Measurements from ENCODE around the gene FAM78A. TPM values are rescaled to one million over a fixed set of nuclear protein-coding genes. Genes with fewer than 3 reads are reported as not detected.

Gene FAM78A
- total and polyA plus RNA-seq, 7 donors: 4.3 to 17.6 (median 11.5) TPM

GRCh38 chr9:131284856-131285255, 8.5 kb upstream of the FAM78A start:
- intact Hi-C loops (cut with DNase I): no loop called here
- DNase-seq: no peak
- Histone ChIP-seq H3K27me3 (ENCODE audit: insufficient read depth in 3 of 3, low read length in 2 of 3) (no peaks in the 10 kb centered on the region), H3K36me3 (ENCODE audit: insufficient read depth in 1 of 2, low read depth in 1 of 2) (no peaks in the 10 kb centered on the region), H3K4me3 (no peak overlapping the region), H3K9me3 (no peaks in the 10 kb centered on the region), H3K27ac (peak overlapping the region; percentile 87), H3K4me1 (peaks cover 36% of the 10 kb centered on the region)
- 86 to 93% (median 87%) methylated on average over 6 of the region's 6 CpGs for WGBS, 3 donors
- ATAC-seq: no peak
- TF ChIP-seq CTCF (IDR thresholded peaks at IDR 0.05): no peak

DNA sequence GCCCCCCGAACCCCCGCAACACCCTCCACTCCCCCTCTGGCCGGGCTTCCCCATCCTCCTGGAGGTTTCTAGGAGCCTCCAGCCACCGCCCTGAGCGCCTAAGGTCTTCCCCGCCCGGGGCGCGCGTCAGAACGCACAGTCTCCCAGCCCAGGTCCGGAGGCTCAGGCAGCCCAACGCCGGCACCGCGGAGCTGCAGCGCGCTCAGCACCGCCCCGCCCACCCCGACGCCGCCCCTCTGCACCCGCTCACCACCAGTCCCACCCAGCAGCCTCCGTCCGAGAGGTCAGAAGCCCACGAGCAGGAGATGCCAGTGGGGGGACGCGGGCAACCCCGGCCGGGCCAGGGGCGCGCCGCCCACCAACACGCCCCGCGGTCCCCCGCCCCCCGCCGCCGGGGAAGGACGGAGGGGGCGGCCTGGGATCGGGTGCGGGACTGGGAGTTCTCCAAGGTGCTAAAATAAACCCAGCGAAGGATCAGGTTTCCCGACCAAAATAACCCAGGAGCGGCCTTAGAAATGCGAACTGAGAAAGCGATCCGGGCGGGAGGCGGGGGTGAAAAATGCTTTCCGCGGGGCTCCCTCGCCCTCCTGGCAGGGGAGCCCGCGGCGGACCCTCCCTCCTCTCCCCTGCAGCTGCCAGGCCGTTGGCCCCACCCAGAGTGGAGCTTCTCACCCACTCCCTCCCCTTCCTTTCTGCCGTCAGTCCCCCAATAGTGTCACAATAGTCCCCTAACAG, 6.5 kb upstream of the FAM78A start:
- intact Hi-C loops (cut with DNase I): no loop called here
- ATAC-seq (peak; percentile 72 to 81 (median 76)), DNase-seq (peak; percentile 59 to 85)
- Histone ChIP-seq H3K9me3 (no peaks in the 10 kb centered on the region), H3K4me3 (peak overlapping the region; percentile 62), H3K36me3 (ENCODE audit: insufficient read depth in 1 of 2, low read depth in 1 of 2) (no peaks in the 10 kb centered on the region), H3K4me1 (peaks cover 28% of the 10 kb centered on the region), H3K27ac (peak overlapping the region; percentile 87), H3K27me3 (ENCODE audit: insufficient read depth in 3 of 3, low read length in 2 of 3) (no peaks in the 10 kb centered on the region)
- 0 to 2% (median 2%) methylated on average over 42 to 61 of the region's 61 CpGs for WGBS, 3 donors
- no peak for TF ChIP-seq CTCF (IDR thresholded peaks at IDR 0.05)

DNA sequence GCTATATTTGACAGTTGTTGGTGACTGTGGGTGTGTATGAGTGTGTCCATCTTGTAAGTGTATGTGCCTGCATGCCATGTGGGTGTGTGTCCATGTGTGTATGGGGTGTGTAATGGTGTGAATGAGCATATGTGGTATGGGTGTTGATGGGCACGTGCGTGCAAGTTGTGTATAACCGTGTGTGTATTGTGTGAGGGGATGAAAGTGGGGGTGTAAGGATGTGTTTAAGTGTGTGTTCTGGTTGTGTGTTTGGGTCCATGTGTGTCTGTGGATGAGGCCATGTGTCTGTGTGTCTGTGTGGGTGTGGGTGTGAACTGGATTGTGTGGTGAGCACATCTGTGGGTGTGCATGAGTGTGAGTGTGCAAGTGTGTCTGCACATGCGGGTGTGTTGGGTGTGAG, 5.9 kb upstream of the FAM78A start:
- Histone ChIP-seq H3K36me3 (ENCODE audit: insufficient read depth in 1 of 2, low read depth in 1 of 2) (no peaks in the 10 kb centered on the region), H3K4me3 (peak overlapping the region; percentile 62), H3K27ac (peak overlapping the region; percentile 87), H3K4me1 (peaks cover 21% of the 10 kb centered on the region), H3K27me3 (ENCODE audit: insufficient read depth in 3 of 3, low read length in 2 of 3) (no peaks in the 10 kb centered on the region), H3K9me3 (no peaks in the 10 kb centered on the region)
- ATAC-seq: peak in 2 of 4 donors; percentile 0 to 3
- DNase-seq: no peak
- intact Hi-C loops (cut with DNase I): no loop called here
- 57 to 79% (median 68%) methylated on average over 3 to 4 of the region's 4 CpGs for WGBS, 3 donors
- no peak for TF ChIP-seq CTCF (IDR thresholded peaks at IDR 0.05)

DNA sequence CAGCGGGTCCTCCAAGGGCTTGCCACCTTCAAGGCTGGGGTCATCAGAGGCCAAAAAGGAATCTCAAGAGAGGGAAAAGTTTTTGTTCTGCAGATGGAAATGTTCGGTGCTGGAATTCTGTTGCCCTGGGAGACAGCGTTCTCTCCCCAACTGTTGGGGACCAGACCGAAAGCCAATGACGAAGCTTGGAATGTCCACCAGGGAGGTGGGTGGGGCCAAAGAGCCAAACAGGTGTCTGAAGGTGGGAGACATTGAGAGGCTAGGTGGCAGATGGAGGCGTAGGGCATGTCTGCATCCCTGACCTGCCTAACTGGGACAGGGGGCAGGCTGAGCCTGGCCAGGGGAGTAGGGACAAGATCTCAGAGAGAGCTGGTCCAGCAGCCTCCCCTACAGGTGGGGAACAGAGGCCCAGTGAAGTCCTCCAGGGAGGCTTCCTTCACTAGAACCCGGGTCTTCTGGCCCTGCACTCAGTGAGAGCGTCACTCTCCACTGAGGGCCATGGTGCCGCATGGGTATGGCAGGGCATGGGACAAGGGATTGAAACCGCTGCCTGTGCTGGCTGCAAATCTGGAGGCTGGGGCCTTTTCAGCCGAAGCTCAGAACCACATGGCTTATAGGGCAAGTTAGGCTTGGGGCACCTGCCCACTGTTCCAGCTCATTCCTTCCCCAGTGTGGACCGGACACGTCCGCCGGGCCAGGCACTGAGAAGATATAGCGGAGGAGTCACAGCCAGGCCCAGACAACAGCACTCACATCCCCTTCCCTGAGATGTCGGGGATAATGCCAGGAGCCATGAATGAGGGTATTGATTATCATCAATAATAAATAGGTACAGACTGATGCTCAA, 5.0 kb upstream of the FAM78A start:
- DNase-seq (peak in 1 of 2 donors; percentile 52), ATAC-seq (no peak)
- H3K4me3 ChIP-seq: no peak overlapping the region
- 61 to 79% (median 65%) methylated on average over 17 of the region's 17 CpGs for WGBS, 3 donors
- H3K27me3 ChIP-seq (ENCODE audit: insufficient read depth in 3 of 3, low read length in 2 of 3): no peaks in the 10 kb centered on the region
- peaks cover 19% of the 10 kb centered on the region for H3K4me1 ChIP-seq
- intact Hi-C loops (cut with DNase I): no loop called here
- H3K27ac ChIP-seq: peak overlapping the region; percentile 32
- H3K36me3 ChIP-seq (ENCODE audit: insufficient read depth in 1 of 2, low read depth in 1 of 2): no peaks in the 10 kb centered on the region
- TF ChIP-seq CTCF (IDR thresholded peaks at IDR 0.05): no peak
- H3K9me3 ChIP-seq: no peaks in the 10 kb centered on the region

All from psoas muscle (tissue), 8 donors.